Coronary artery (tissue), 2 donors: ENCODE measurements around the gene SIK2.
"Not testable (repeated sequence)": the region's sequence is repeated elsewhere in the genome, so short reads cannot be mapped to it uniquely, and the experiment has no call there.

Source experiments
- DNase-seq: peaks from one replicate; pipeline ENCODE4 v3.0.0-alpha.2; 2017; ENCODE audit warnings: low spot score
- H3K27ac ChIP-seq, 2 donors: fragments of 200-600 bp; sonication (generic); one replicate each; pipeline ENCODE4 v1.5.1; 2016 to 2019
- H3K4me3 ChIP-seq: fragments of 200-600 bp; sonication (generic); 2 replicates; pipeline ENCODE4 v1.5.1; 2016; ENCODE audit warnings: mild to moderate bottlenecking, moderate library complexity
- TF ChIP-seq, protein P1 (sequence below): fragments of 200-600 bp; sonication (generic); IDR thresholded peaks from one replicate; pipeline ENCODE4 v1.5.1; 2019; ENCODE audit warnings: antibody characterized with exemption

Gene SIK2

DNA sequence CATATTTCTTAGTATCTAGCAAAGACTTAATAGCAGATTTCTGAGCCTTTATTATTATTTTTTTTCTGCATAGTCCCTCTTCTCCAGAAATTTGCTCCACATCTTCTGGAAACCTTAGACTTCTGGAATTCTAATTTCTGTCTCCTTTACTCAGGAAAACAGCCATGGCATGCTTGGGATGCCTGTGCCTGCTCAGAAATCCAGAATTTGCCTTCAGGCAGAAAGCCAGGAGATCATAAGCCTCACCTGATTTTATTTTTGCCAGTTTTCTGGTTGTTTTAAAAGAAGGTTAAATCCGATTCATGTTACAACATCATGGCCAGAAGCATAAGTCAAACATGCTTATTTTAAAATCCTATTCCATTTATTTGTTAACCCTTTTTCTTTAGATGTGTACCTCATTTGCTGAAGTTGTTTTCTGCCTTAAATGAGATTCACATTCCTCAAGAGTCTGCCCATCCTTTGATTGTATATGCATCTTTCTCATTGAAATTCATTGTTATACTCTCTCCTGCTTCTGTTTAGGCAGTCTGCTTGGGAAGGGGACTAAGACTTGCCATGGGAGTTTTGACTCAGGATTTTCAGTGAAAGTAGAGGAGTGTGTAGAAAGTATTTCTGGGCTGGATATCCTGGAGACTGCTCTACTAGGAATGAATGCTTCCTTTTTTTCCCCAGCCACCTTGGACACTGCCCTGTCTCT, 37.1 kb downstream of the SIK2 start:
- TF ChIP-seq, protein P1, sequence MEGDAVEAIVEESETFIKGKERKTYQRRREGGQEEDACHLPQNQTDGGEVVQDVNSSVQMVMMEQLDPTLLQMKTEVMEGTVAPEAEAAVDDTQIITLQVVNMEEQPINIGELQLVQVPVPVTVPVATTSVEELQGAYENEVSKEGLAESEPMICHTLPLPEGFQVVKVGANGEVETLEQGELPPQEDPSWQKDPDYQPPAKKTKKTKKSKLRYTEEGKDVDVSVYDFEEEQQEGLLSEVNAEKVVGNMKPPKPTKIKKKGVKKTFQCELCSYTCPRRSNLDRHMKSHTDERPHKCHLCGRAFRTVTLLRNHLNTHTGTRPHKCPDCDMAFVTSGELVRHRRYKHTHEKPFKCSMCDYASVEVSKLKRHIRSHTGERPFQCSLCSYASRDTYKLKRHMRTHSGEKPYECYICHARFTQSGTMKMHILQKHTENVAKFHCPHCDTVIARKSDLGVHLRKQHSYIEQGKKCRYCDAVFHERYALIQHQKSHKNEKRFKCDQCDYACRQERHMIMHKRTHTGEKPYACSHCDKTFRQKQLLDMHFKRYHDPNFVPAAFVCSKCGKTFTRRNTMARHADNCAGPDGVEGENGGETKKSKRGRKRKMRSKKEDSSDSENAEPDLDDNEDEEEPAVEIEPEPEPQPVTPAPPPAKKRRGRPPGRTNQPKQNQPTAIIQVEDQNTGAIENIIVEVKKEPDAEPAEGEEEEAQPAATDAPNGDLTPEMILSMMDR, result no peak
- no peak overlapping the region for H3K27ac ChIP-seq
- DNase-seq, result no peak
- H3K4me3 ChIP-seq, result no peak overlapping the region

DNA sequence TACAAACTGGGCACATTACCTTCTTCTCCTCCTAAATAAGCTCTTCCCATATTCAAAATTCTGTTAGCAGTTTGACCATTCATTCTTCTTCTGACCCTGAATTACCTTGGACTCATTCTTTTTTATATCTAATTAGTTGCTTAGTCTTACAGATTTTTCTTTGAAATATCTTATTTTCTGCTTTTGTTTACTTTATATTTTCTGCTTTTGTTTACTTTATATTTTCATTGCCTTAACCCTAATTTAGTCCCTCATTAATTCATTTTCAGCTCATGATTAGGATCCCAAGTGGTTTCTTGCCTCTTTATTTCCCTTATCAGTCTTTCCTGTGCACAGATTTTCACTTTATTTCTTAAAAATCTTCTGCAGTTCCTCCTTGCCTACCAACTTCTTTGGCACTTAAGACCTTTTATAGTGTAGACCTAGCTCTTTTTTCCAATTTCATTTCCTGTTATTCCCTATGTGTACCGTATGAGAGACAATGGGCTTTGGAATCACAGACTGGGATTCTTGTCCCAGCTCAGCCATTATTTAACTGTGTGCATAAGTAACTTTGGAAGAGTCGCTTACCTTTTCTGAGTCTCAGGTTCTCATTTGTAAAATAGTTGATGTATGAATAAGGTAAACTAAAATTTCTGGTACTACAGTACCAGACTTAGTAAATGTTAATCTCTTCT, 39.2 kb downstream of the SIK2 start:
- DNase-seq, result no peak
- no peak overlapping the region for H3K27ac ChIP-seq
- H3K4me3 ChIP-seq, result no peak overlapping the region
- TF ChIP-seq, protein P1, result no peak

DNA sequence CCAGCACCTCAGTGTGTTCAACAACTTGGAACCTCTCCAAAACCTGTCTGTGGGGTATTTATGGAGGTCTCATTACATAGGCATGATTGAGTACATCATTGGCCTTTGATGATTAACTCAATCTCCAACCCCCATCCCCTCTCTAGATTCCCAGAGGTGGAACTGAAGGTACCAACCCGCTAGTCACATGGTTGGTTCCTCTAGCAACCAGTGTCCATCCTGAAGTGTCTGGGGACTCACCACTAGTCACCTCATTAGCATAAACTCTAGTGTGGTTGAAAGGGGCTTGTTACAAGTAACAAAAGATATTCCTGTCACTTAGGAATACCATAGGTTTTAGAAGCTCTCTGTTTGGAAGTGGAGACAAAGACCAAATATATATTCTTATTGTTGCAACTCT, 40.3 kb downstream of the SIK2 start:
- no peak overlapping the region for H3K4me3 ChIP-seq
- no peak for DNase-seq
- no peak overlapping the region for H3K27ac ChIP-seq
- TF ChIP-seq, protein P1, result no peak

DNA sequence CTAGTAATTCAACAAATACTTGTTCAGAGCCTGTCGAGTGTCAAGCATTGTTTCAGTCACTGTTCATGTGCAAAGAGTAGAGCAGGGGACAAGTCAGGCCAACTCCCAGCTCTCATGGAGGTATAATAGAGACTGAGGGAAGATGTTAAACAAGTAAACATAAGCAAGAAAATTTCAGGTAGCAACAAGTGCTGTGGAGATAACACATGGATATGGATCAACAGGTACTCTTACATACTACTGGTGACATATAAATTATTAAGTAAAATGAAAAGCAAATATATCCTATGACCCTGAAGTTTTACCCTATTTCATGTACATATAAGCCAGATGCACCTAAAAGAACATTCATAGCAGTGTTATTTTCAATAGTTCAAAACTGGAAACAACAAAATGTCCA, 42.7 kb downstream of the SIK2 start:
- TF ChIP-seq, protein P1, result no peak
- no peak overlapping the region for H3K4me3 ChIP-seq
- H3K27ac ChIP-seq, result no peak overlapping the region
- DNase-seq, result no peak

DNA sequence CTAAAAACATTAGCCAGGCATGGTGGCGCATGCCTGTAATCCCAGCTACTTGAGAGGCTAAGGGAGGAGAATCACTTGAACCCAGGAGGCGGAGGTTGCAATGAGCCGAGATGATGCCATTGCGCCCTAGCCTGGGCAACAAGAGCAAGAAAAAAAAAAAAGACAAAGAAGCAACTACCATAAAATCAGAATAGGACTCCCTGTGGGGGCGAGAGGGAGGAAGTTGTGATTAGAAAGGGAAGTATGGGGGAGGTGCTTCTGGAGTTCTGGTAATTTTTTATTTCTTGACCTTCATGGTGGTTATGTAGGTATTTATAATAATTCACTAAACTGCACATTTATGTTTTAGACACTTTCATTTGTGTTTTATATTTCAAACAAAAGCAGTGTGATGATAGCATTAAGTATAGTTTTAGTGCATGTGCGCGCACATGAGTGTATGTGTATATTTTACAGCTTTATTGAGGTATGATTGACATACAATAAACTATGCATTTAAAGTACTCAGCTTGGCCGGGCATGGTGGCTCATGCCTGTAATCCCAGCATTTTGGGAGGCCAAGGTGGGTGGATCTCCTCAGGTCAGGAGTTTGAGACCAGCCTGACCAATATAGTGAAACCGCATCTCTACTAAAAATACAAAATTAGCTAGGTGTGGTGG, 43.5 kb downstream of the SIK2 start:
- H3K4me3 ChIP-seq, result no peak overlapping the region
- H3K27ac ChIP-seq, result no peak overlapping the region
- TF ChIP-seq, protein P1, result no peak
- DNase-seq, result no peak

DNA sequence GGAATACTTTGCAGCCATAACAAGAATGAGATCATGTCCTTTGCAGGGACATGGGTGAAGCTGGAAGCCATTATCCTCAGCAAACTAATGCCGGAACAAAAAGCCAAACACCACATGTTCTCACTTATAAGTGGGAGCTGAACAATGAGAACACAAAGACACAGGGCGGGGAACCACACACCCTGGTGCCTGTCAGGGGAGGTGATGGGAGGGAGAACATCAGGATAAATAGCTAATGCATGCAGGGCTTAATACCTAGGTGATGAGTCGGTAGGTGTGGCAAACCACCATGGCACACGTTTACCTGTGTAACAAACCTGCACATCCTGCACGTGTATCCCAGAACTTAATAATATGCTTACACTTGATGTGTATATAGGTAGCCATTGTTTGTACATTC, 49.1 kb downstream of the SIK2 start:
- not testable (repeated sequence) for DNase-seq, H3K27ac ChIP-seq, H3K4me3 ChIP-seq

DNA sequence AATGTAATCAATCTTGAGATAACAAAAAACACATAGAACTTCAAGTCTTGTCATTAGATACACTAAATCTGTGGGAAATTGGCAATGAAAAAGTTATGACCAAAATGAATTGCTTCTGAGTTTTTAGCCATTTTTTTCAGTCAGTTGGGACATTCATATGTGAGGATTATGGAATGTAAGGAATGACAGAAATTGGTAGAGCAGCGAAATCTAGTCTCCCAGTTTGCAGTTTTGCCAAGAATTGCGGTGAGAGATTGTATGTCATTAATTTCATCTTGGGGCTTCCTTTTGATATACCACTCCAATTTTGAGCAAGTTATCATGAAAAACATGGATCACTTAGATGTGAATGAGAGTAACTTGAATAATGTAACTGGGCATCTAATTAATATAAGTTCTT, 49.9 kb downstream of the SIK2 start:
- H3K4me3 ChIP-seq, result no peak overlapping the region
- TF ChIP-seq, protein P1, result no peak
- DNase-seq, result no peak
- no peak overlapping the region for H3K27ac ChIP-seq
